C4-2B (cell line): ENCODE measurements around the gene RASSF7.

Experiments used
- H3K27ac ChIP-seq: fragments of 450-650 bp; 2 replicates; pipeline ENCODE4 v1.5.1; 2017
- ZFX ChIP-seq: fragments of 450-650 bp; IDR thresholded peaks from 2 replicates; pipeline ENCODE4 v1.6.1; 2017
- TF ChIP-seq, protein P1 (sequence below): fragments of 450-650 bp; conservative IDR thresholded peaks from 2 replicates; pipeline ENCODE4 v1.5.1; 2017; ENCODE audit warnings: mild to moderate bottlenecking

The RASSF7 gene

DNA sequence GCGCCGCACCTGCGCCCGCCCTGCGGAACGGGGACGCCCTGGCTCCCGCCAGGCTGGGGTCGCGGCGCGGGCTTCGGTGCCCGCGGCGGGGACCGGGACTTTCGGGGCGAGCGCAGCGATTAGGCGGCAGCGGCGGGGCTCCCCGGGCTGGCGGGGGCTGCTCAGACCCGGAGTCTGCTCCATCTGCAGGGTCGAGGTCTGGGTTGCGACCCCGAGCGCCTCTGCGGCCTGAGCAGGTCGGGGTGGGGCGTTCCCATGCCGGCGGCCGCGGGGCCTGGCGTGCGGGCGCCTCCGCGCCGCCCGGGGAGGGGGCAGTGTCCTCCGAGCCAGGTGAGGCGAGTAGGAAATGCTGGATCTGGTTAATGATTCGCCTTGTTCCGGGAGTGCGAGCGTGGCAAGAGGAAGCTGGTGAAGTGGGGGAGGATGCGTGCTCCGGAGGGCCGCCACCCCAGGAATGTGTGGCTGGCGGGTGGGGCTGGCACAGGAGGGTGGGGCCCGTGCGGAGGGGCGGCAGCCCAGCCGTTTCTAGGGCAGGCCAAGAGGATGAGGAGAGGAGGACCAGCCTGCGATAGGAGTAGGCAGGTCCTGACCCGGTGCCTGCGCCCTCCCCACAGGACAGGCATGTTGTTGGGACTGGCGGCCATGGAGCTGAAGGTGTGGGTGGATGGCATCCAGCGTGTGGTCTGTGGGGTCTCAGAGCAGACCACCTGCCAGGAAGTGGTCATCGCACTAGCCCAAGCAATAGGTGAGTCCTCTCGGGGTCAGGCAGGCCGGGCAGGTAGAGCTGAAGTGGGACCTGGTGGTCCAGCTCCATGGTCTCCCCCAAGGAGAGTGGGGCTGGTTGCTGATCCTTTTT lies 606 bp downstream of the RASSF7 start:
- TF ChIP-seq, protein P1, sequence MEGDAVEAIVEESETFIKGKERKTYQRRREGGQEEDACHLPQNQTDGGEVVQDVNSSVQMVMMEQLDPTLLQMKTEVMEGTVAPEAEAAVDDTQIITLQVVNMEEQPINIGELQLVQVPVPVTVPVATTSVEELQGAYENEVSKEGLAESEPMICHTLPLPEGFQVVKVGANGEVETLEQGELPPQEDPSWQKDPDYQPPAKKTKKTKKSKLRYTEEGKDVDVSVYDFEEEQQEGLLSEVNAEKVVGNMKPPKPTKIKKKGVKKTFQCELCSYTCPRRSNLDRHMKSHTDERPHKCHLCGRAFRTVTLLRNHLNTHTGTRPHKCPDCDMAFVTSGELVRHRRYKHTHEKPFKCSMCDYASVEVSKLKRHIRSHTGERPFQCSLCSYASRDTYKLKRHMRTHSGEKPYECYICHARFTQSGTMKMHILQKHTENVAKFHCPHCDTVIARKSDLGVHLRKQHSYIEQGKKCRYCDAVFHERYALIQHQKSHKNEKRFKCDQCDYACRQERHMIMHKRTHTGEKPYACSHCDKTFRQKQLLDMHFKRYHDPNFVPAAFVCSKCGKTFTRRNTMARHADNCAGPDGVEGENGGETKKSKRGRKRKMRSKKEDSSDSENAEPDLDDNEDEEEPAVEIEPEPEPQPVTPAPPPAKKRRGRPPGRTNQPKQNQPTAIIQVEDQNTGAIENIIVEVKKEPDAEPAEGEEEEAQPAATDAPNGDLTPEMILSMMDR, result no peak
- peak; percentile 69; the same call in 1 of the 2 replicates for TF ChIP-seq ZFX
- peak overlapping the region; percentile 99 for H3K27ac ChIP-seq

DNA sequence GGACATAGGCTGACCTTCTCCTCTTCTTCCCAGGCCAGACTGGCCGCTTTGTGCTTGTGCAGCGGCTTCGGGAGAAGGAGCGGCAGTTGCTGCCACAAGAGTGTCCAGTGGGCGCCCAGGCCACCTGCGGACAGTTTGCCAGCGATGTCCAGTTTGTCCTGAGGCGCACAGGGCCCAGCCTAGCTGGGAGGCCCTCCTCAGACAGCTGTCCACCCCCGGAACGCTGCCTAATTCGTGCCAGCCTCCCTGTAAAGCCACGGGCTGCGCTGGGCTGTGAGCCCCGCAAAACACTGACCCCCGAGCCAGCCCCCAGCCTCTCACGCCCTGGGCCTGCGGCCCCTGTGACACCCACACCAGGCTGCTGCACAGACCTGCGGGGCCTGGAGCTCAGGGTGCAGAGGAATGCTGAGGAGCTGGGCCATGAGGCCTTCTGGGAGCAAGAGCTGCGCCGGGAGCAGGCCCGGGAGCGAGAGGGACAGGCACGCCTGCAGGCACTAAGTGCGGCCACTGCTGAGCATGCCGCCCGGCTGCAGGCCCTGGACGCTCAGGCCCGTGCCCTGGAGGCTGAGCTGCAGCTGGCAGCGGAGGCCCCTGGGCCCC lies 1.4 kb downstream of the RASSF7 start:
- TF ChIP-seq, protein P1, result no peak
- TF ChIP-seq ZFX, result no peak
- H3K27ac ChIP-seq, result peak overlapping the region; percentile 99

- peak overlapping the region; percentile 56 for H3K27ac ChIP-seq
These were observed 2.5 kb downstream of the RASSF7 start for GRCh38 chr11:563066-563811.

GRCh38 chr11:563812-564578 lies 3.2 kb downstream of the RASSF7 start:
- no peak for TF ChIP-seq ZFX
- TF ChIP-seq, protein P1, result no peak
- H3K27ac ChIP-seq, result peak overlapping the region; percentile 56

More at GRCh38 chr11:563066-563811, 2.5 kb downstream of the RASSF7 start:
- TF ChIP-seq, protein P1, result no peak
- no peak for TF ChIP-seq ZFX

- TF ChIP-seq ZFX, result no peak
- TF ChIP-seq, protein P1, result no peak
- H3K27ac ChIP-seq, result no peak overlapping the region
These were observed 5.2 kb downstream of the RASSF7 start for GRCh38 chr11:565921-566509.

DNA sequence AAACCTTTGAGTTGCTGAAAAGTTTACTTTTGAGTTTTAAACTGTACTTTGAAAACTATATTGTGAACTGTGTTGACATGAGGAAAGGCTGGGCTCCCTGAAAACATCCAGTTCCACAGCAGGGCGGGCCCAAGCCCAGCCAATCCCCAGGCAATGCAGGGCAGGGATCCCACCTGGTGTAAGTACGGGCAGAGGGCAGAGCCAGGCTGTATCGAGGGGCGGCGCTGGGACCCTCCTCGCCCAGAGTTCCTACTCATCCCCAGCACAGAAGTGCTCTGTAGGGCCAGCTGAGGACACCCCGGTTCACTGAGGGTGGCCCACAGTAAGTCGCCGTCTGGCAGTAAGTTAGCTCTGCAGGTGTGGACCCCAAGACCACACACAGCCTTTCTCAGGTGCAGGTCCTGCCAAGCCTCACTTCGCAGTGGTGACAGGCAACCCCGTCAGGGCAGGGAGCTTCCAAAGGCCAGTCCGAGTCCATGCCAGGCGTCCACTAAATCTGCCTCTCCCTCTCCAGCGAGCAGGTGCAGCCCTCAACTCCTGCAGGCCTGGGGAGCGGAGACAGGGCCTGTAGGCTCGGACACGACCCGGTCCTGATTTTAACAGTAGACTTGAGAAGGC lies 6.3 kb downstream of the RASSF7 start:
- TF ChIP-seq, protein P1, result no peak
- no peak for TF ChIP-seq ZFX
- no peak overlapping the region; the same call in 1 of the 2 replicates for H3K27ac ChIP-seq
